Activated CD8-positive, alpha-beta memory T cell treated with anti-CD3 and anti-CD28 coated beads for 36 hours (primary cell): ENCODE measurements around the gene KCNS3. TPM values are rescaled to one million over a fixed set of nuclear protein-coding genes. Genes with fewer than 3 reads are reported as not detected.

Experiments
- CTCF ChIA-PET: fragments of 350-600 bp; sonication (Branson Sonifier 250); formaldehyde crosslinking; loops from one replicate; lab custom pipeline; 2021; ENCODE audit warnings: antibody characterized with exemption; lab: Charles Lee
- POLR2A ChIA-PET: fragments of 350-600 bp; sonication (Branson Sonifier 250); formaldehyde crosslinking; loops from one replicate; lab custom pipeline; 2021; ENCODE audit warnings: antibody characterized with exemption; lab: Charles Lee
- total RNA-seq, 2 experiments: library from RNA; stranded (reverse); gene quantifications; one replicate each; pipeline ENCODE4 v1.2.3, GENCODE V29; 2021

Gene KCNS3
- total RNA-seq = not detected

GRCh38 chr2:17878281-17879136, at the start of gene KCNS3:
KCNS3 (plus strand) TSS chr2:17878667; CDS start chr2:17931009, 52,342 bp downstream.
- ChIA-PET CTCF (no interaction called here), POLR2A (no interaction called here)

- ChIA-PET CTCF (interaction anchor here (0.6 to 1.2 kb wide), 4 partner anchors 10 to 491 kb away, joined by 3 read pairs; no protein-coding TSS in a partner anchor), POLR2A (no interaction called here)
Observed at GRCh38 chr2:17830053-17831034, 48.1 kb upstream of the KCNS3 start.

- CTCF ChIA-PET = no interaction called here
- POLR2A ChIA-PET = no interaction called here
Observed at GRCh38 chr2:17835516-17835915, 43.0 kb upstream of the KCNS3 start.

- POLR2A ChIA-PET = no interaction called here
- CTCF ChIA-PET = no interaction called here
Observed at GRCh38 chr2:17839959-17840358, 38.5 kb upstream of the KCNS3 start.

- POLR2A ChIA-PET = no interaction called here
- CTCF ChIA-PET = no interaction called here
Observed at GRCh38 chr2:17843457-17843856, 35.0 kb upstream of the KCNS3 start.

- ChIA-PET POLR2A (no interaction called here), CTCF (no interaction called here)
Observed at GRCh38 chr2:17845806-17846205, 32.7 kb upstream of the KCNS3 start.

- ChIA-PET POLR2A (no interaction called here), CTCF (interaction anchor here (0.5 kb wide), 1 partner anchor 527 kb away, joined by 3 read pairs; no protein-coding TSS in a partner anchor)
Observed at GRCh38 chr2:17846676-17847075, 31.8 kb upstream of the KCNS3 start.

- ChIA-PET CTCF (interaction anchor here (0.5 kb wide), 1 partner anchor 526 kb away, joined by 3 read pairs; no protein-coding TSS in a partner anchor), POLR2A (no interaction called here)
Observed at GRCh38 chr2:17847236-17847635, 31.2 kb upstream of the KCNS3 start.

- ChIA-PET POLR2A (no interaction called here), CTCF (no interaction called here)
Observed at GRCh38 chr2:17849275-17849674, 29.2 kb upstream of the KCNS3 start.

GRCh38 chr2:17850151-17850550, 28.3 kb upstream of the KCNS3 start:
- CTCF ChIA-PET = no interaction called here
- POLR2A ChIA-PET = no interaction called here

GRCh38 chr2:17851731-17852585, 26.5 kb upstream of the KCNS3 start:
- ChIA-PET CTCF (no interaction called here), POLR2A (no interaction called here)

GRCh38 chr2:17853799-17854198, 24.7 kb upstream of the KCNS3 start:
- POLR2A ChIA-PET = no interaction called here
- CTCF ChIA-PET = no interaction called here

- CTCF ChIA-PET = no interaction called here
- POLR2A ChIA-PET = no interaction called here
Observed at GRCh38 chr2:17857021-17857420, 21.4 kb upstream of the KCNS3 start.

- POLR2A ChIA-PET = no interaction called here
- CTCF ChIA-PET = no interaction called here
Observed at GRCh38 chr2:17858064-17858463, 20.4 kb upstream of the KCNS3 start.

- ChIA-PET POLR2A (no interaction called here), CTCF (no interaction called here)
Observed at GRCh38 chr2:17863539-17863938, 14.9 kb upstream of the KCNS3 start.

- POLR2A ChIA-PET = no interaction called here
Observed at GRCh38 chr2:17864676-17865075, 13.8 kb upstream of the KCNS3 start.

GRCh38 chr2:17867133-17867532, 11.3 kb upstream of the KCNS3 start:
- CTCF ChIA-PET = no interaction called here
- POLR2A ChIA-PET = no interaction called here

More at GRCh38 chr2:17864676-17865075, 13.8 kb upstream of the KCNS3 start:
- CTCF ChIA-PET = no interaction called here

GRCh38 chr2:17869128-17869527, 9.3 kb upstream of the KCNS3 start:
- POLR2A ChIA-PET = no interaction called here

GRCh38 chr2:17871639-17872038, 6.8 kb upstream of the KCNS3 start:
- CTCF ChIA-PET = no interaction called here
- POLR2A ChIA-PET = no interaction called here

More at GRCh38 chr2:17869128-17869527, 9.3 kb upstream of the KCNS3 start:
- CTCF ChIA-PET = no interaction called here
